GM18873 (cell line): ENCODE measurements around the gene REX1BD.
"Not testable (repeated sequence)": the region's sequence is repeated elsewhere in the genome, so short reads cannot be mapped to it uniquely, and the experiment has no call there.

Experiments
- ATAC-seq: cut with Tn5 transposase; IDR thresholded peaks from one replicate; pipeline ENCODE4 v1.9.1; 2021; ENCODE audit warnings: mild to moderate bottlenecking, moderate library complexity, moderate number of reproducible peaks; ENCODE audit not compliant: unreplicated experiment, low FRiP score

Gene REX1BD

GRCh38 chr19:18600692-18601397, 12.2 kb downstream of the REX1BD start:
- not testable (repeated sequence) for ATAC-seq

- no peak for ATAC-seq
Measured at GRCh38 chr19:18601875-18602274, 13.3 kb downstream of the REX1BD start.

GRCh38 chr19:18603255-18603957, 14.8 kb downstream of the REX1BD start:
- ATAC-seq, result no peak

- no peak for ATAC-seq
Measured at GRCh38 chr19:18603958-18604819, 15.6 kb downstream of the REX1BD start.

- ATAC-seq, result no peak
Measured at GRCh38 chr19:18604820-18605159, 16.2 kb downstream of the REX1BD start.

DNA sequence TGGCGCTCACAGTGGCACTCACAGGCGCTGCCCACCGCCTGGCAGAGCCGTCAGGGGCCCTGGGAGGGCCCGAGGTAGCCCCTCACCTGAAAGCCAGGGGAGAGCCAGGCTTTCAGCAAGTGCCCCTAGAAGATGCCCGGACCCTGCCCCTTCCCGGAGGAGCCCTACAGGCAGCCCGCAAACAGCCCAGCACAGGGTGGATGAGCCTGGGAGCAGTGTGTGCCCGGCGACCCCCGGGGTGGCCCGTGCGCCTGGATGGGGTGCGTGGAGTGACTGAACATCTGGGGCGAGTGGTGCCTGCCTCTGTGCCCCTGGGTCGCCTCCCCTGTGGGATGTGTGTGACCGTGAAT, 16.6 kb downstream of the REX1BD start:
- ATAC-seq, result no peak

DNA sequence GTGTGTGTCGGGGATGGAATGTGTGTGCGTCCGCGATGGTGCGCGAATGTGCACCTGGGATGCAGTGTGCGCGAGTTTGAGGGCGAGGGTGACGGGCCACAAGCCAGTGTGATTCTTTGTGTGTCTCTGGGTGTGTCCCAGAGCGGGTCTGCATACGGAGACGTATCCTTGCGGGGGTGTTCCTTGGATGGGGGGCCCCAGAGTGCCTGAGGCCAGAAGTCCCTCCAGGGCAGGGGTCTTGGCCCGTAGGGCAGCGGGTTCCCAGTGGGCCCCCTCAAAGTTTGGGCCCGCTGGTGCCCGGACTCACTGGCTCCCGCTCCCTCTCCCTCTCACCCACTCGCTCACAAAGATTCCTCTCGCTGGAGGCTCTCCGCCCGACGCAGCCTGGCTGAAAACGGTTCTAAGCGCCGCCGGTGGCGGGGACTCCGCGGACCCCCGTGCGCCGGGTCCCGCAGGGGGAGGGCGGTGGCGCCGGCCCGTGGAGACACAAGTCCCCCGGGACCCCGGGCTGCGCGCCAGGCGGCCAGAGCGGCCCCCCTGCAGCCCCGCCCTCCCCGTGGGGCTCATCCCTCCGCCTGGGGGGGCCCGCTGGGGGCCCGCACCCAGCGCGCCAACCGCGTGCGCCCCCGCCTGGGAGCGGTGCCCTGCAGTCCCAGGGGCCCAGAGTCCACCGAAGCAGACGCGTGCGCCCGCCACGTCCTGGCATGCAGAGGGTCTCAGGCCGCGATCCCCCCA, 17.1 kb downstream of the REX1BD start:
- ATAC-seq, result no peak

- no peak for ATAC-seq
Measured at GRCh38 chr19:18606281-18607225, 18.0 kb downstream of the REX1BD start, which contains the start of gene CRLF1. TSS of gene CRLF1 (minus strand) at chr19:18606799. CDS start at chr19:18606656, 143 bp downstream.

- no peak for ATAC-seq
Measured at GRCh38 chr19:18607226-18608101, 18.9 kb downstream of the REX1BD start.

- ATAC-seq, result no peak
Measured at GRCh38 chr19:18608102-18608804, 19.7 kb downstream of the REX1BD start.

DNA sequence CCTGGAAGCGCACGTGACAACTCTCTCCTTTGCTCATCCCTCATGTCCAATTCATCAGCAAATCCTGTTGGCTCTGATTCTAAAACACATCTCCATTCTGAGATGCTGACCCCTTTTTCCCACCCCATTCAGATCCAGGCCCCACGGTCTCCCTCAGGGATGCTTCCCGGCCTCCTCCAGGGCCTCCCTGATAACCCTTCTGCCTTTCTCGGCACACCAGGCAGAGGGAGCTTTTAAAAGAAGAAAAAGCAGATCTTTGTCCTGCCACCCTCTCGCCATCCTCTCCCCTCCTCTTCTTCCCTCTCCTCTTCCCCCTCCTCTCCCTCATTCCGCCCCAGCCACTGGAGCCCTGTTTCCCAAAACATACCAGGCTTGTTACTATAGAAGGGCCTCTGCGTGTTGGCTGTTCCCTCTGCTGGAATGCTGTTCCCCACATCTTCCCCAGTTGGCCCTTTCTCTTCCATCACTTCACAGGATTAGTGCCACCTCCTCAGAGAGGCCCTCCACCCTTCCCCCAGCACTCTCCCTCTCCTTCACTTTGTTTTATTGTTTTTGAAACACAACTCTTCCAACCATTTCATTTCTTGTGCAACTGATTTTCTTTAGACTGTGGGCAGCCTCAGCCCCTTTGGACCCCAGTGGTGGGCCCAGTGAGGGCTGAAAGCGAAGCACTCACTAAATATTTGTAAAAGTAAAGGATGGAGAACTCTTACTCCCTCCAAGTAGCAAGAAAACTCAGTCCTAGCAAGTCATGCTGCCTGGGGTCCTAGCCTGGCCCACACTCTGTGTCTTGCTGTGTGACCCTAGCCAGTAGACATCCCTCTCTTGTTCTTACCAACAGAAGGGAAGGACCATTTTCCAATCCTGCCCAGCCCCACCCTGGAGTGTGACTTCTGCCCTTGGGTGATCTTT, 20.5 kb downstream of the REX1BD start:
- no peak for ATAC-seq

DNA sequence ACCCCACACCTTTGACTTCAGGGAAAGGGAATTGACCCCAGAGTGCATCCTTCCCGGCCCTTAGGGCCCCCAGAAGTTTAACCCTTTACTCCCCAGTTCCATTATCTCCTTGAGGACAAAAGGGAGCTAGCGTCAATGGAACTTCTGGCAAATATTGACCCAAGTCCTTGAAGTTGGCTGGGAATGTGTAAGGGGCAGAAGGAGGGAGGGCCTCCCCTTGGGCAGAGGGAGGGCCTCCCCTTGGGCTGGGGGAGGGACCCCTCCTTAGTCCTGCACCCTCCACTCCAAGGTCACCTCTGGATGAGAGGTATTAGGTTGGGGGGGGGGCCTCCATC, 21.1 kb downstream of the REX1BD start:
- ATAC-seq, result no peak

DNA sequence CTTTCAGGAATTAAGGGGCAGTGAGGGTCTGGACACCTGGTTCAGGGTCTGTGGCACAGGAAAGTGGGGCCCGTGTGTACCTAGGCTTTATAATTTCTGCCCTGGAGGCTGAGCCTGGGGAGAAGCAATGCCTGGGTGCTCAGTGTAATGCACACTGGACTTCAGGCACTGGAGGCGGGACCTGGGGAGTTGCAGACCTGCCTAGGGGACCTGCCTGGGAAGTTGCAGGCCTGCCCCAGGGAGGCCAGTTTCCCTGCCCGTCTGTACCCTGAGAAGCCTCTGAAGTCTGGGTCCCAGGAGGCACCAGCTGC, 21.6 kb downstream of the REX1BD start:
- ATAC-seq, result no peak

DNA sequence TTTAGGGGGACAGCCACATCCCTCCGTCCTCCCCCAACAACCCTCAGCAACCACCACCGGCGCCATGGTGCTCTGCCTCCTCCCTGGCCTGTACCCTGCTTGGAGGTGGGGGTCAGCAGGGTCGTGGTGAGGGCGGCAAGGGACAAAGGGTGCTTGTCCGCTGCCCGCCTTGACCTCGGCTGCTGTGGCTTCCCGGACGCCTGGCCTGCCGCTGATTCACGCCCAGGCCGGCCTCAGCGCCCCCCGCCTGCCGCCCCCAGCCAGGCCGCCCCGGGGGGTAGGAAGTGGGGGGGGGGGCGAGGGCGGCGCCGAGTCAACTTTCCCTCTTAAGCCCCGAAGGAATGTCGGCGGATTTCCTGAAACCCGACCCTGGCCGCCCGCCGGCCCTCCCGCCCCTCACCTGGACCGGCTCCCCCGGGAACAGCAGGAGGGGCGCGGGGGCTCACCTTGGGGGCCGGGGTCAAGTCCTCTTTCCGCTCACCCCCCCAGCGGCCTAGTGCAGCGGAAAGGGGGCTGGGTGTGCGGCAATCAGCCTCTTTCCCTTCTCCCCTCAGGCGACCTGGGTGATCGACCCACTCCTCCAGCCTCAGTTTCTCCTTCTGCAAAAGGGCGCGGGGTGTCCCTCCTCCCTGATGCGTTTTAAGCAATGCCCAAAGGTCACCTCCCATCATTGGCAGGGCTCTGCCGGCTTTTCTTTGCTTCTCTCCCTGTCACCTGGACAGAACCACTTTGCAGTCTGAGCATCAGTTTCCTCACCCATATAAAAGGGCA, 22.1 kb downstream of the REX1BD start:
- no peak for ATAC-seq

- ATAC-seq, result no peak
Measured at GRCh38 chr19:18611327-18612050, 22.9 kb downstream of the REX1BD start.
